GM18951 (cell line): ENCODE data around the gene KLF11.
"Not testable (repeated sequence)": the region's sequence is repeated elsewhere in the genome, so short reads cannot be mapped to it uniquely, and the experiment has no call there.

ENCODE experiments used
- POLR2A ChIP-seq: IDR thresholded peaks from 4 replicates; pipeline ENCODE4 v1.6.1; 2011; ENCODE audit warnings: mild to moderate bottlenecking; ENCODE audit not compliant: insufficient read length, insufficient read depth; ENCODE audit errors: extremely low read depth
- in situ Hi-C: fragments of 300-500 bp; cut with MboI; formaldehyde crosslinking; loops from one replicate; pipeline ENCODE4 v1.12.0; 2022; ENCODE audit warnings: low sequenced_read_pairs, mixed read lengths, inconsistent platforms; ENCODE audit not compliant: unreplicated experiment

KLF11 gene

DNA sequence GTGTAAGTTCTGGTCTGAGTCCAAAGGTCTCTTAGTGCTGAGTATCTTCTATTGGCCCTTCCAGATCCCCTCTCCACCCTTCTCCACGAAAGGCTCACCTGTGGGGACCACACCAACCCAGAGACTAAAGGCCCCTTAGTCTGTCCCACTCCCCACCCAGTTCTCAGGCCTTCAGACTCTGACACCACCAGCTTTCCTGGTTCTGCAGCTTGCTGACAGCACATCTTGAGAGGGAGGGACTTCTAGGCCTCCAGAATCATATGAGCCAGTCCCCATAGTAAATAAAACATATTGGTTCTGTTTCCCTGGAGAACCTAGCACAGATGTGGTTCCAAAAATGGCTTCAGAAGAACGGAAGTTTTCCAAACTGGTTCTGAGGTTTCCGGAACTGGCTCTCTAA is 38.5 kb upstream of the KLF11 start:
- no peak for TF ChIP-seq POLR2A
- in situ Hi-C loops = no loop called here

DNA sequence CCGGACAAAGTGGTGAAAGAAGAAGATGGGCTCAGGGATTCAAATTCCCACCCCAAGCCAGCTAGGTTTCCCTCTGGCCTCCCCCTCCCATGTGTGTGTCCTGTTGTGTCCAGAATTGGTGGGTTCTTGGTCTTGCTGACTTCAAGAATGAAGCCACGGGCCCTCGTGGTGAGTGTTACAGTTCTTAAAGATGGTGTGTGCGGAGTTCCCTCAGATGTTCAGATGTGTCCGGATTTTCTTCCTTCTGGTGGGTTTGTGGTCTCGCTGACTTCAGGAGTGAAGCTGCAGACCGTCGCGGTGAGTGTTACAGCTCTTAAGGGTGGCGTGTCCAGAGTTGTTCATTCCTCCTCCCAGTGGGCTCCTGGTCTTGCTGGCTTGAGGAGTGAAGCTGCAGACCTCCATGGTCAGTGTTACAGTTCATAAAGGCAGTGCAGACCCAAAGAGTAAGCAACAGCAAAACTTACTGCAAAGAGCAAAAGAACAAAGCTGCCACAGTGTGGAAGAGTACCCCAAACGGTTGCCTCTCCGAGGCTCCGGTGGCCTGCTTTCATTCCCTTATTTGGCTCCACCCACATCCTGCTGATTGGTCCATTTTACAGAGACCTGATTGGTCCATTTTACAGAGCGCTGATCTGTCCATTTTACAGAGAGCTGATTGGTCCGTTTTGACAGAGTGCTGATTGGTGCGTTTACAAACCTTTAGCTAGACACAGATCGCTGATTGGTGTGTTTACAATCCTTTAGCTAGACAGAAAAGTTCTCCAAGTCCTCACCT is 37.7 kb upstream of the KLF11 start:
- no peak for TF ChIP-seq POLR2A
- in situ Hi-C loops = no loop called here

GRCh38 chr2:10006236-10007161 is 36.9 kb upstream of the KLF11 start:
- in situ Hi-C loops = no loop called here
- TF ChIP-seq POLR2A = no peak

DNA sequence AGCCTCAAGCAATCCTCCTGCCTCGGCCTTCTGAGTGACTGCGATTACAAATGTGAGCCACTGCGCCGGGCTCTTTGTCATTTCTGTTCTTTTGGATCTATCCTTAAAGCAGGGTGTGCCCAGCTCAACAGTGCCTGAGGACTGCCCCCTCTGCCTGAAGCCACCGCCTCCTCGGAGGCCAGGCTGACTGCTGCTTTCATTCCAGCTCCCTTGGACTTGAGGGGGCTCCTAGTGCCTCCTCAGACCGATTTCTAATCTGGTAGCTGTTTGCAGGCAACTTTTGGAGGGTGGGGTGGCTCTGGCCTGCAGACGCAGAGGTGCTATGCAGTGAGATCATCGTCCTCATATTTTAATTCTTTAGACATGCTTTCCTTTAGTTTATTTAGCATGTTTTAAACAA is 35.9 kb upstream of the KLF11 start:
- in situ Hi-C loops = no loop called here
- TF ChIP-seq POLR2A = no peak

DNA sequence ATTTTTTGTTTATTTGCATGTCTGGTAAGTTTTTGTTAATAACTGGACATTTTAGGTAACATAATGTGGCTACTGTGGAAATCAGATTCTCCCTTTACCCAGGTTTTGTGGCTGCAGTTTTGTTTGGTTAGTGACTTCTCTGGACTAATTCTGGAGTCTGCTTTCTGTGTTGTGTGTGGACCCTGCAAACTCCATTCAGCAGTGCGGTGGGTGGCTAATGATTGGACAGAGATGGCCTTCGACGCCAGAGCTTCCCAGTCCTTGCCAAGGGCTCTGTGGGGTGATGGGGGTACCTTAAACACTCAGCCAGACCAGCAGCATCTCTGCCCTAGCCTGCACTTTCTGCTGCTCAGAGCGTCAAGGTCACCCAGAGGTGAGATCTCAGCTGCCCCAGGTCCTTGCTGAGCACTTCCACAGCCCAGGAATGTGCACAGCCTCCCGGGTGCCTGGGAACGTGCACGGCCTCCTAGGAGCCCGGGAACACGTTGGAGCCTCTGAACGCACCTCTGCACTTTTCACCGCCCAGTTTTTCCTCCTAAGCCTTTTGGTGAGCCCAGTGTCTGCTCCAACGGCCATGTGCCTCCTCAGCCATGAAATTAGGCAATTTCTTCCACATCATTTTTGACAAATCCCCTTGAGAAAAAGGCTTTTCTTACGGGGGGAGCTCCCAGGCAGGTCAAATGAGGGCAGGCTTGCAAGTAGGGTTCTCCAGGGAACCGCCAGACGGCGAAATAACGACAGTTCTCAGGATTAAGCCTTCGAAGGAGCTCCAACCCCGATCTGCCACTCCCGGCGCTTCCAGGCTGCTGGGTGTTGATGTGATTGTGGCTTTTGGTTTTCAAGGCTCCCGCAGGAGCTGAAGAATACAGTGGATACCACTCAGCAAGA is 35.2 kb upstream of the KLF11 start:
- TF ChIP-seq POLR2A = no peak
- in situ Hi-C loops = no loop called here

- no peak for TF ChIP-seq POLR2A
- in situ Hi-C loops = no loop called here
These were observed 34.6 kb upstream of the KLF11 start for GRCh38 chr2:10008809-10009176.

- in situ Hi-C loops = no loop called here
- TF ChIP-seq POLR2A = no peak
These were observed 34.0 kb upstream of the KLF11 start for GRCh38 chr2:10009271-10009810.

DNA sequence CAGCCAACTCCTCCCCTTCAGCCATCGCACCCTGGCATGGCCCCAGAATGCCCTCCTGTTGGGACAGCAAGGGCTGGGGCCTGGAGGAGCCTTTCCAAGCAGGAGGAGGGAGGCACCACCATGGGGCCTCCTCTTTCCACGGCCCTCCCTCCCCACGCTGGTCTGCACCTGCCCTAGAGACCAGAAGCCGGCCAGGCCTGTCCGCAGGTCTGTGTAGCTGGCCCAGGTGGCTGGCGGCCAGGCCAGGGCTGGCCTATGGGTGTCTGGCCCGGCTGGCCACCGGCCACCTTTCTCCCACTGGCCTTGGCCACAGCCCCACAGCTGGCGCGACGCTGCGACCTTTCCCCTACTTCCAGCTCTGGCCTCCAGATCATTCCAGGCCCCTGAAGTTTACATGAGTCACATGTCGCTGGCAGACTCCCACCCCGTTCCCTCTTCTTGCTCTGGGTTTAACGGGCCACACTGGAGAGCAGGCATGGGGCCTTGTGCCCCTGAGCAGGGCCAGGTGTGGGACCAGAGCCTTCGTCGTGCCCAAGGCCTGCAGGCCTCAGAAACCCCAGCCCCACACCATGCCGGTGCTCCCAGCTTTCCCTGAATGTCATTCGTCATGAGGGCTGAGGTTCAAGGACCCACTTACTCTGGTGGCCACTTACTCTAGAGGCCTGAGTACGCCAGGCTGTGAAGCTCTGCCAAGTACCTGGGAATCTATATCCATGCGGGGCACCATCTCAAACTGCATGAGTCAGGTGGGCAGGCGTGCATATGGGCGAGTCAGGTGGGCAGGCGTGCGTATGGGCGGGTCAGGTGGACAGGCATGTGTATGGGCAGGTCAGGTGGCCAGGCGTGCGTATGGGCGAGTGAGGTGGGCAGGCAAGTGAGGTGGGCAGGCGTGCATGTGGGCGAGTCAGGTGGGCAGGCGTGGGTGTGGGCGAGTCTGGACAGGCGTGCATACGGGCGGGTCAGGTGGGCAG is 33.3 kb upstream of the KLF11 start:
- in situ Hi-C loops = no loop called here
- no peak for TF ChIP-seq POLR2A

- in situ Hi-C loops = not testable (repeated sequence)
These were observed 32.3 kb upstream of the KLF11 start for GRCh38 chr2:10010861-10011605.

- in situ Hi-C loops = not testable (repeated sequence)
These were observed 31.6 kb upstream of the KLF11 start for GRCh38 chr2:10011606-10012325.

DNA sequence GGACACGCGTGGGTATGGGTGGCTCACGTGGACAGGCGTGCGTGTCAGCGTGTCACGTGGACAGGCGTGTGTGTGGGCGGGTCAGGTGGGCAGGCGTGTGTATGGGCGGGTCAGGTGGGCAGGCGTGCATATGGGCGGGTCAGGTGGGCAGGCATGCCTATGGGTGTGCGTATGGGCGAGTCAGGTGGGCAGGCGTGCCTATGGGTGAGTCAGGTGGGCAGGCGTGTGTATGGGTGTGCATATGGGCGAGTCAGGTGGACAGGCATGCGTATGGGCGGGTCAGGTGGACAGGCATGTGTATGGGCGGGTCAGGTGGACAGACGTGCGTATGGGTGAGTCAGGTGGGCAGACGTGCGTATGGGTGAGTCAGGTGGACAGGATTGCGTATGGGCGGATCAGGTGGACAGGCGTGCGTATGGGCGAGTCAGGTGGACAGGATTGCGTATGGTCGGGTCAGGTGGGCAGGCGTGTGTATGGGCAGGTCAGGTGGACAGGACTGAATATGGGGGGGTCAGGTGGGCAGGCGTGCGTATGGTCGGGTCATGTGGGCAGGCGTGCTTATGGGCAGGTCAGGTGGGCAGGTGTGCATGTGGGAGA is 30.9 kb upstream of the KLF11 start:
- in situ Hi-C loops = not testable (repeated sequence)
